Measurements from ENCODE around the gene CTRB1.

Gene CTRB1

DNA sequence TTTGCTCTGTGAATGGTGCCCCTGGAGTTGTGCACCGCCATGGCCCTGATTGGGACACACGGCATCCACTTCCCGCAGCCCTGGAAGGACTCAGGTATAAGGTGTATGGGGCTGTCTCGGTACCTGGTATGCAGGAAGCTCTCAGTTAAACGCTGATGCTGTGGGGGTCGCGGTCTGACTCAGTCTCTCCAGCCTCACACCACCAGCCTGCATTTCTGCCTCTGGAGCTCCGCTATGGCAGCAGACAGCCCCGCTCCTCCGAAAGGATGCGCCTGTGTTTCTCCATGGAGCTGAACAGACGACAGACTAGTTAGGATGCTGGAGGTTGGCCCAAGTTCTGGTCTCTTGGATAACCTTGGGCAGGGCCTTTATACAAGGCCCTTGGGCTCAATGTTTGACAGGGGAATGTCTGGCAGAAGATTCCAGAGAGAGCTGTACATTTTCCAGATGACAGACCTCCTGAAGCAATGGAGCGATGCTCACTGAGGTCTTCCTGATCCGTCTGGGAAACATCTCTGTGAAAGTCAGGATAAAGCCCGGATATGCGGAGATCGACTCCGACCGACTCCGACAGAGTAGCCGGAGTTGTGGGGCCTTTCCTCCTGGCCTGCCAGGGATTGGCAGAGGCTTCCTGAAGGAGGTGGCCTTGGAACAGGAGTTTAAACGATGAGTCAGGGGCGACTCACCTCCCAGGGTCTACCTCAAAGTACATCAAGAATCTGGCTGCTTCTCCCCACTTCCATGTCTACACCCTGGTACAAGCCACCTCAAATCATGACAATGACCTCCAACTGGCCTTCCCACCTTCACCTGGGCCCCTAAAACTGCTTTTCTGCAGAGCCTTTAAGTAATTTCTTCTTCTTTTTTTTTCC, 54.5 kb downstream of the CTRB1 start:
- peak in 1 of 2 experiments; percentile 25 for DNase-seq
